ENCODE results near the gene PSMD10.

- no peak for TF ChIP-seq CTCF (IDR thresholded peaks at IDR 0.05)
- TF ChIP-seq NR3C1 (IDR thresholded peaks at IDR 0.05) = no peak
- no peak for TF ChIP-seq MAZ (IDR thresholded peaks at IDR 0.05; ENCODE audit: borderline replicate concordance, low read depth, low read length)
- TF ChIP-seq ZSCAN20 (CRISPR knock-in tag; IDR thresholded peaks at IDR 0.05) = no peak
- no peak for TF ChIP-seq E2F6 (IDR thresholded peaks at IDR 0.05; ENCODE audit: borderline replicate concordance, low read depth)
- TF ChIP-seq CHD2 (IDR thresholded peaks at IDR 0.05; ENCODE audit: low read length, partially characterized antibody) = no peak
- no peak for TF ChIP-seq EP300 (IDR thresholded peaks at IDR 0.05)
- no peak for TF ChIP-seq ESRRA (IDR thresholded peaks at IDR 0.05; ENCODE audit: borderline replicate concordance, low read length)
- no peak for TF ChIP-seq POLR2A (IDR thresholded peaks at IDR 0.05; ENCODE audit: low read length)
- no peak for TF ChIP-seq SMC3 (IDR thresholded peaks at IDR 0.05)
- TF ChIP-seq MAX (IDR thresholded peaks at IDR 0.05) = no peak
- TF ChIP-seq POLR2AphosphoS2 (conservative IDR thresholded peaks at IDR 0.05; ENCODE audit: low read length) = no peak
- no peak for TF ChIP-seq RFX5 (IDR thresholded peaks at IDR 0.05)
- TF ChIP-seq ZFP36 (IDR thresholded peaks at IDR 0.05; ENCODE audit: borderline replicate concordance, partially characterized antibody) = no peak
Measured at GRCh38 chrX:108034725-108035124, 56.6 kb downstream of the PSMD10 start.

Measured in A549 (cell line).